Ovary (tissue), 3 donors: Measurements from ENCODE around the gene CRY2.

Experiments used
- CTCF ChIP-seq, 3 donors: fragments of 450-650 bp in 2 of 3; fragments of 200-600 bp in 1 of 3; IDR thresholded peaks; one replicate each; pipeline versions ENCODE4 v1.5.1 to v1.8.0; 2016 to 2022; ENCODE audit warnings: antibody characterized with exemption in 3 of 3, mild to moderate bottlenecking in 1 of 3
- POLR2A ChIP-seq: fragments of 450-650 bp; IDR thresholded peaks from one replicate; pipeline ENCODE4 v1.6.1; 2017; ENCODE audit warnings: antibody characterized with exemption, mild to moderate bottlenecking, moderate library complexity
- donor health status: DM: no; HTN: no; CAD: no.

GRCh38 chr11:45858751-45859398 is 11.6 kb downstream of the CRY2 start:
- TF ChIP-seq POLR2A (no peak), CTCF (IDR thresholded peaks at IDR 0.05) (no peak)
